Measurements from ENCODE around the gene FBXO27.

DNA sequence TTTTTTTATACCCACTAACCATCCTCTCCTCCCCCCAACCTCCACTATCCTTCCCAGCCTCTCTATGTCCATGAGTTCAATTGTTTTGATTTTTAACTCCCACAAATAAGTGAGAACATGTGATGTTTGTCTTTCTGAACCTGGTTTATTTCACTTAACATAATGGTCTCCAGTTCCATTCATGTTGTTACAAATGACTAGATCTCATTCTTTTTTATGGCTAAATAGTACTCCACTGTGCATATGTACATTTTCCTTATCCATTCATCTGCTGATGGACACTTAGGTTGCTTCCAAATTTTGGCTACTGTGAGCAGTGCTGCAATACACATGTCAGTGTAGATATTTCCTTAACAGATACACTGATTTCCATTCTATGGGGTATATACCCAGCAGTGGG lies 27.0 kb upstream of the FBXO27 start:
- no peak for TF ChIP-seq HMGA2 (CRISPR knock-in tag; IDR thresholded peaks at IDR 0.05)
- no peak for TF ChIP-seq NR3C1 (CRISPR knock-in tag; conservative IDR thresholded peaks at IDR 0.05; ENCODE audit: low read depth)
- TF ChIP-seq TCF7 (CRISPR knock-in tag; IDR thresholded peaks at IDR 0.05; ENCODE audit: low read depth), result no peak
- TF ChIP-seq, protein P1, sequence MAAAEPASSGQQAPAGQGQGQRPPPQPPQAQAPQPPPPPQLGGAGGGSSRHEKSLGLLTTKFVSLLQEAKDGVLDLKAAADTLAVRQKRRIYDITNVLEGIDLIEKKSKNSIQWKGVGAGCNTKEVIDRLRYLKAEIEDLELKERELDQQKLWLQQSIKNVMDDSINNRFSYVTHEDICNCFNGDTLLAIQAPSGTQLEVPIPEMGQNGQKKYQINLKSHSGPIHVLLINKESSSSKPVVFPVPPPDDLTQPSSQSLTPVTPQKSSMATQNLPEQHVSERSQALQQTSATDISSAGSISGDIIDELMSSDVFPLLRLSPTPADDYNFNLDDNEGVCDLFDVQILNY (CRISPR knock-in tag; IDR thresholded peaks at IDR 0.05), result no peak
- TF ChIP-seq, protein P2, sequence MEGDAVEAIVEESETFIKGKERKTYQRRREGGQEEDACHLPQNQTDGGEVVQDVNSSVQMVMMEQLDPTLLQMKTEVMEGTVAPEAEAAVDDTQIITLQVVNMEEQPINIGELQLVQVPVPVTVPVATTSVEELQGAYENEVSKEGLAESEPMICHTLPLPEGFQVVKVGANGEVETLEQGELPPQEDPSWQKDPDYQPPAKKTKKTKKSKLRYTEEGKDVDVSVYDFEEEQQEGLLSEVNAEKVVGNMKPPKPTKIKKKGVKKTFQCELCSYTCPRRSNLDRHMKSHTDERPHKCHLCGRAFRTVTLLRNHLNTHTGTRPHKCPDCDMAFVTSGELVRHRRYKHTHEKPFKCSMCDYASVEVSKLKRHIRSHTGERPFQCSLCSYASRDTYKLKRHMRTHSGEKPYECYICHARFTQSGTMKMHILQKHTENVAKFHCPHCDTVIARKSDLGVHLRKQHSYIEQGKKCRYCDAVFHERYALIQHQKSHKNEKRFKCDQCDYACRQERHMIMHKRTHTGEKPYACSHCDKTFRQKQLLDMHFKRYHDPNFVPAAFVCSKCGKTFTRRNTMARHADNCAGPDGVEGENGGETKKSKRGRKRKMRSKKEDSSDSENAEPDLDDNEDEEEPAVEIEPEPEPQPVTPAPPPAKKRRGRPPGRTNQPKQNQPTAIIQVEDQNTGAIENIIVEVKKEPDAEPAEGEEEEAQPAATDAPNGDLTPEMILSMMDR (IDR thresholded peaks at IDR 0.05), result no peak
- TF ChIP-seq, protein P3, sequence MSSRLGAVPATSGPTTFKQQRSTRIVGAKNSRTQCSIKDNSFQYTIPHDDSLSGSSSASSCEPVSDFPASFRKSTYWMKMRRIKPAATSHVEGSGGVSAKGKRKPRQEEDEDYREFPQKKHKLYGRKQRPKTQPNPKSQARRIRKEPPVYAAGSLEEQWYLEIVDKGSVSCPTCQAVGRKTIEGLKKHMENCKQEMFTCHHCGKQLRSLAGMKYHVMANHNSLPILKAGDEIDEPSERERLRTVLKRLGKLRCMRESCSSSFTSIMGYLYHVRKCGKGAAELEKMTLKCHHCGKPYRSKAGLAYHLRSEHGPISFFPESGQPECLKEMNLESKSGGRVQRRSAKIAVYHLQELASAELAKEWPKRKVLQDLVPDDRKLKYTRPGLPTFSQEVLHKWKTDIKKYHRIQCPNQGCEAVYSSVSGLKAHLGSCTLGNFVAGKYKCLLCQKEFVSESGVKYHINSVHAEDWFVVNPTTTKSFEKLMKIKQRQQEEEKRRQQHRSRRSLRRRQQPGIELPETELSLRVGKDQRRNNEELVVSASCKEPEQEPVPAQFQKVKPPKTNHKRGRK (CRISPR knock-in tag; IDR thresholded peaks at IDR 0.05; ENCODE audit: borderline replicate concordance), result no peak
- TF ChIP-seq, protein P4, sequence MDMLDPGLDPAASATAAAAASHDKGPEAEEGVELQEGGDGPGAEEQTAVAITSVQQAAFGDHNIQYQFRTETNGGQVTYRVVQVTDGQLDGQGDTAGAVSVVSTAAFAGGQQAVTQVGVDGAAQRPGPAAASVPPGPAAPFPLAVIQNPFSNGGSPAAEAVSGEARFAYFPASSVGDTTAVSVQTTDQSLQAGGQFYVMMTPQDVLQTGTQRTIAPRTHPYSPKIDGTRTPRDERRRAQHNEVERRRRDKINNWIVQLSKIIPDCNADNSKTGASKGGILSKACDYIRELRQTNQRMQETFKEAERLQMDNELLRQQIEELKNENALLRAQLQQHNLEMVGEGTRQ (CRISPR knock-in tag; IDR thresholded peaks at IDR 0.05), result no peak
- TF ChIP-seq, protein P5, sequence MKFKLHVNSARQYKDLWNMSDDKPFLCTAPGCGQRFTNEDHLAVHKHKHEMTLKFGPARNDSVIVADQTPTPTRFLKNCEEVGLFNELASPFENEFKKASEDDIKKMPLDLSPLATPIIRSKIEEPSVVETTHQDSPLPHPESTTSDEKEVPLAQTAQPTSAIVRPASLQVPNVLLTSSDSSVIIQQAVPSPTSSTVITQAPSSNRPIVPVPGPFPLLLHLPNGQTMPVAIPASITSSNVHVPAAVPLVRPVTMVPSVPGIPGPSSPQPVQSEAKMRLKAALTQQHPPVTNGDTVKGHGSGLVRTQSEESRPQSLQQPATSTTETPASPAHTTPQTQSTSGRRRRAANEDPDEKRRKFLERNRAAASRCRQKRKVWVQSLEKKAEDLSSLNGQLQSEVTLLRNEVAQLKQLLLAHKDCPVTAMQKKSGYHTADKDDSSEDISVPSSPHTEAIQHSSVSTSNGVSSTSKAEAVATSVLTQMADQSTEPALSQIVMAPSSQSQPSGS (CRISPR knock-in tag; IDR thresholded peaks at IDR 0.05; ENCODE audit: borderline replicate concordance, low read depth), result no peak
- TF ChIP-seq, protein P6, sequence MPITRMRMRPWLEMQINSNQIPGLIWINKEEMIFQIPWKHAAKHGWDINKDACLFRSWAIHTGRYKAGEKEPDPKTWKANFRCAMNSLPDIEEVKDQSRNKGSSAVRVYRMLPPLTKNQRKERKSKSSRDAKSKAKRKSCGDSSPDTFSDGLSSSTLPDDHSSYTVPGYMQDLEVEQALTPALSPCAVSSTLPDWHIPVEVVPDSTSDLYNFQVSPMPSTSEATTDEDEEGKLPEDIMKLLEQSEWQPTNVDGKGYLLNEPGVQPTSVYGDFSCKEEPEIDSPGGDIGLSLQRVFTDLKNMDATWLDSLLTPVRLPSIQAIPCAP (CRISPR knock-in tag; IDR thresholded peaks at IDR 0.05), result no peak
- TF ChIP-seq ZNF232 (CRISPR knock-in tag; IDR thresholded peaks at IDR 0.05), result no peak
- TF ChIP-seq, protein P7, sequence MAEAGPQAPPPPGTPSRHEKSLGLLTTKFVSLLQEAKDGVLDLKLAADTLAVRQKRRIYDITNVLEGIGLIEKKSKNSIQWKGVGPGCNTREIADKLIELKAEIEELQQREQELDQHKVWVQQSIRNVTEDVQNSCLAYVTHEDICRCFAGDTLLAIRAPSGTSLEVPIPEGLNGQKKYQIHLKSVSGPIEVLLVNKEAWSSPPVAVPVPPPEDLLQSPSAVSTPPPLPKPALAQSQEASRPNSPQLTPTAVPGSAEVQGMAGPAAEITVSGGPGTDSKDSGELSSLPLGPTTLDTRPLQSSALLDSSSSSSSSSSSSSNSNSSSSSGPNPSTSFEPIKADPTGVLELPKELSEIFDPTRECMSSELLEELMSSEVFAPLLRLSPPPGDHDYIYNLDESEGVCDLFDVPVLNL (CRISPR knock-in tag; IDR thresholded peaks at IDR 0.05; ENCODE audit: borderline replicate concordance, low read depth), result no peak
